ENCODE measurements around the gene MBTPS1.

MBTPS1 gene

GRCh38 chr16:84068783-84069462, 47.8 kb downstream of the MBTPS1 start:
- H3K27ac Mint-ChIP-seq: no peak overlapping the region

GRCh38 chr16:84068041-84068440, 48.7 kb downstream of the MBTPS1 start:
- H3K4me3 Mint-ChIP-seq: no peak overlapping the region
- CTCF ChIA-PET: interaction anchor here (1.0 to 1.6 kb wide), 2 partner anchors 10 to 17 kb away, joined by 3 to 4 read pairs; no protein-coding TSS in a partner anchor
- no peak overlapping the region for H3K27ac Mint-ChIP-seq
- H3K9me3 Mint-ChIP-seq: no peaks in the 10 kb centered on the region
- DNase-seq: no peak
- peaks cover 58% of the 10 kb centered on the region for H3K36me3 Mint-ChIP-seq
- H3K4me1 Mint-ChIP-seq: peaks cover 2% of the 10 kb centered on the region
- H3K27me3 Mint-ChIP-seq: no peaks in the 10 kb centered on the region

More at GRCh38 chr16:84068783-84069462, 47.8 kb downstream of the MBTPS1 start:
- H3K27me3 Mint-ChIP-seq: no peaks in the 10 kb centered on the region
- CTCF ChIA-PET: interaction anchor here (0.9 to 1.4 kb wide), 3 partner anchors 18 to 115 kb away, joined by 3 to 4 read pairs (median 3); partner anchors contain the start of gene OSGIN1
- no peak overlapping the region for H3K4me3 Mint-ChIP-seq
- no peaks in the 10 kb centered on the region for H3K9me3 Mint-ChIP-seq
- no peak for DNase-seq
- peaks cover 2% of the 10 kb centered on the region for H3K4me1 Mint-ChIP-seq
- H3K36me3 Mint-ChIP-seq: peaks cover 53% of the 10 kb centered on the region

GRCh38 chr16:84067640-84068039, 49.1 kb downstream of the MBTPS1 start:
- Mint-ChIP-seq H3K9me3 (no peaks in the 10 kb centered on the region), H3K4me3 (no peak overlapping the region), H3K27ac (no peak overlapping the region), H3K4me1 (peaks cover 2% of the 10 kb centered on the region), H3K36me3 (peaks cover 62% of the 10 kb centered on the region), H3K27me3 (no peaks in the 10 kb centered on the region)
- DNase-seq: no peak
- CTCF ChIA-PET: interaction anchor here (1.0 to 1.6 kb wide), 2 partner anchors 10 to 17 kb away, joined by 3 to 4 read pairs; no protein-coding TSS in a partner anchor

GRCh38 chr16:84065536-84066132, 51.1 kb downstream of the MBTPS1 start:
- peaks cover 2% of the 10 kb centered on the region for H3K4me1 Mint-ChIP-seq
- H3K27me3 Mint-ChIP-seq: no peaks in the 10 kb centered on the region
- no peaks in the 10 kb centered on the region for H3K9me3 Mint-ChIP-seq
- H3K27ac Mint-ChIP-seq: no peak overlapping the region
- CTCF ChIA-PET: interaction anchor here (0.6 to 4.5 kb wide), 24 partner anchors 10 to 774 kb away, joined by 3 to 54 read pairs (median 4); partner anchors contain the start of genes MBTPS1, OSGIN1, SLC38A8 and TAF1C
- peaks cover 60% of the 10 kb centered on the region for H3K36me3 Mint-ChIP-seq
- H3K4me3 Mint-ChIP-seq: no peak overlapping the region
- DNase-seq: peak; percentile 61

- no peak for DNase-seq
- CTCF ChIA-PET: interaction anchor here (0.9 to 4.5 kb wide), 9 partner anchors 24 to 237 kb away, joined by 3 to 54 read pairs (median 4); partner anchors contain the start of genes OSGIN1 and TAF1C
- Mint-ChIP-seq H3K4me3 (no peak overlapping the region), H3K4me1 (peaks cover 2% of the 10 kb centered on the region), H3K9me3 (no peaks in the 10 kb centered on the region), H3K36me3 (peaks cover 49% of the 10 kb centered on the region), H3K27me3 (no peaks in the 10 kb centered on the region), H3K27ac (no peak overlapping the region)
Observed at GRCh38 chr16:84063980-84064379, 52.8 kb downstream of the MBTPS1 start.

- CTCF ChIA-PET: interaction anchor here (0.9 to 4.5 kb wide), 10 partner anchors 12 to 443 kb away, joined by 3 to 54 read pairs (median 4); partner anchors contain the start of gene OSGIN1
- H3K27ac Mint-ChIP-seq: peak overlapping the region; percentile 56
- DNase-seq: peak; percentile 71
- no peaks in the 10 kb centered on the region for H3K9me3 Mint-ChIP-seq
- peaks cover 2% of the 10 kb centered on the region for H3K4me1 Mint-ChIP-seq
- H3K36me3 Mint-ChIP-seq: peaks cover 43% of the 10 kb centered on the region
- no peak overlapping the region for H3K4me3 Mint-ChIP-seq
- H3K27me3 Mint-ChIP-seq: no peaks in the 10 kb centered on the region
Observed at GRCh38 chr16:84062734-84063640, 53.8 kb downstream of the MBTPS1 start.

- Mint-ChIP-seq H3K36me3 (peaks cover 45% of the 10 kb centered on the region), H3K9me3 (no peaks in the 10 kb centered on the region), H3K27ac (no peak overlapping the region), H3K4me1 (peaks cover under 1% of the 10 kb centered on the region), H3K27me3 (no peaks in the 10 kb centered on the region), H3K4me3 (no peak overlapping the region)
- CTCF ChIA-PET: interaction anchor here (0.6 to 4.9 kb wide), 3 partner anchors 106 to 446 kb away, joined by 3 to 36 read pairs (median 3); no protein-coding TSS in a partner anchor
- DNase-seq: no peak
Observed at GRCh38 chr16:84061236-84061819, 55.4 kb downstream of the MBTPS1 start.

- no peak overlapping the region for H3K4me3 Mint-ChIP-seq
- no peaks in the 10 kb centered on the region for H3K4me1 Mint-ChIP-seq
- H3K36me3 Mint-ChIP-seq: peaks cover 45% of the 10 kb centered on the region
- H3K27me3 Mint-ChIP-seq: no peaks in the 10 kb centered on the region
- no peak for DNase-seq
- H3K27ac Mint-ChIP-seq: no peak overlapping the region
- no peaks in the 10 kb centered on the region for H3K9me3 Mint-ChIP-seq
- CTCF ChIA-PET: interaction anchor here (0.6 to 4.9 kb wide), 3 partner anchors 105 to 447 kb away, joined by 3 to 36 read pairs (median 3); no protein-coding TSS in a partner anchor
Observed at GRCh38 chr16:84059946-84060901, 56.5 kb downstream of the MBTPS1 start.

GRCh38 chr16:84059111-84059510, 57.6 kb downstream of the MBTPS1 start:
- Mint-ChIP-seq H3K27me3 (no peaks in the 10 kb centered on the region), H3K4me1 (no peaks in the 10 kb centered on the region), H3K9me3 (no peaks in the 10 kb centered on the region), H3K27ac (no peak overlapping the region), H3K4me3 (no peak overlapping the region), H3K36me3 (peaks cover 48% of the 10 kb centered on the region)
- no peak for DNase-seq
- CTCF ChIA-PET: interaction anchor here (0.7 to 4.9 kb wide), 2 partner anchors 103 to 128 kb away, joined by 3 to 36 read pairs; partner anchors contain the start of gene TAF1C

GRCh38 chr16:84058664-84059063, 58.1 kb downstream of the MBTPS1 start:
- H3K9me3 Mint-ChIP-seq: no peaks in the 10 kb centered on the region
- H3K27me3 Mint-ChIP-seq: no peaks in the 10 kb centered on the region
- no peak overlapping the region for H3K27ac Mint-ChIP-seq
- no peak for DNase-seq
- H3K4me1 Mint-ChIP-seq: no peaks in the 10 kb centered on the region
- peaks cover 52% of the 10 kb centered on the region for H3K36me3 Mint-ChIP-seq
- CTCF ChIA-PET: interaction anchor here (0.7 to 4.9 kb wide), 3 partner anchors 103 to 128 kb away, joined by 3 to 36 read pairs (median 4); partner anchors contain the start of gene TAF1C
- H3K4me3 Mint-ChIP-seq: no peak overlapping the region

- Mint-ChIP-seq H3K4me3 (no peak overlapping the region), H3K9me3 (no peaks in the 10 kb centered on the region), H3K4me1 (no peaks in the 10 kb centered on the region), H3K27me3 (no peaks in the 10 kb centered on the region), H3K27ac (no peak overlapping the region), H3K36me3 (peaks cover 53% of the 10 kb centered on the region)
- DNase-seq: no peak
- CTCF ChIA-PET: interaction anchor here (0.7 to 4.9 kb wide), 4 partner anchors 17 to 129 kb away, joined by 3 to 36 read pairs (median 4); partner anchors contain the start of gene TAF1C
Observed at GRCh38 chr16:84058211-84058610, 58.5 kb downstream of the MBTPS1 start.

GRCh38 chr16:84056933-84057332, 59.8 kb downstream of the MBTPS1 start:
- H3K9me3 Mint-ChIP-seq: no peaks in the 10 kb centered on the region
- H3K4me1 Mint-ChIP-seq: no peaks in the 10 kb centered on the region
- peaks cover 56% of the 10 kb centered on the region for H3K36me3 Mint-ChIP-seq
- no peak overlapping the region for H3K4me3 Mint-ChIP-seq
- CTCF ChIA-PET: interaction anchor here (1.4 to 3.8 kb wide), 2 partner anchors 9 to 16 kb away, joined by 4 to 16 read pairs; no protein-coding TSS in a partner anchor
- no peak for DNase-seq
- no peaks in the 10 kb centered on the region for H3K27me3 Mint-ChIP-seq
- H3K27ac Mint-ChIP-seq: no peak overlapping the region

All from activated naive CD4-positive, alpha-beta T cell treated with anti-CD3 and anti-CD28 coated beads, Interleukin-2, amount 10 ng/mL, durations not matched to agents 7 days and 5 days (primary cell).